ENCODE measurements around the gene UBASH3A.
"Not testable (repeated sequence)": the region's sequence is repeated elsewhere in the genome, so short reads cannot be mapped to it uniquely, and the experiment has no call there.

UBASH3A gene

GRCh38 chr21:42468491-42469131 lies 64.9 kb downstream of the UBASH3A start:
- DNase-seq (ENCODE audit: low spot score), result no peak

- no peak for DNase-seq (ENCODE audit: low spot score)
These were observed 65.6 kb downstream of the UBASH3A start for GRCh38 chr21:42469272-42469671.

GRCh38 chr21:42469726-42470125 lies 66.0 kb downstream of the UBASH3A start:
- not testable (repeated sequence) for DNase-seq (ENCODE audit: low spot score)

GRCh38 chr21:42471206-42471605 lies 67.5 kb downstream of the UBASH3A start:
- no peak for DNase-seq (ENCODE audit: low spot score)

GRCh38 chr21:42471716-42472330 lies 68.1 kb downstream of the UBASH3A start:
- DNase-seq (ENCODE audit: low spot score), result no peak

GRCh38 chr21:42472521-42472920 lies 68.8 kb downstream of the UBASH3A start:
- DNase-seq (ENCODE audit: low spot score), result no peak

- DNase-seq (ENCODE audit: low spot score), result no peak
These were observed 69.9 kb downstream of the UBASH3A start for GRCh38 chr21:42473498-42474042.

- DNase-seq (ENCODE audit: low spot score), result no peak
These were observed 70.5 kb downstream of the UBASH3A start for GRCh38 chr21:42474043-42474831.

GRCh38 chr21:42475036-42475435 lies 71.3 kb downstream of the UBASH3A start:
- no peak for DNase-seq (ENCODE audit: low spot score)

GRCh38 chr21:42475526-42476387 lies 72.1 kb downstream of the UBASH3A start:
- no peak for DNase-seq (ENCODE audit: low spot score)

- DNase-seq (ENCODE audit: low spot score), result no peak
These were observed 73.0 kb downstream of the UBASH3A start for GRCh38 chr21:42476388-42477331.

GRCh38 chr21:42478504-42478903 lies 74.8 kb downstream of the UBASH3A start:
- no peak for DNase-seq (ENCODE audit: low spot score)

GRCh38 chr21:42479582-42479981 lies 75.9 kb downstream of the UBASH3A start:
- no peak for DNase-seq (ENCODE audit: low spot score)

GRCh38 chr21:42480736-42481135 lies 77.0 kb downstream of the UBASH3A start:
- no peak for DNase-seq (ENCODE audit: low spot score)

GRCh38 chr21:42481169-42481568 lies 77.5 kb downstream of the UBASH3A start:
- DNase-seq (ENCODE audit: low spot score), result no peak

- no peak for DNase-seq (ENCODE audit: low spot score)
These were observed 81.3 kb downstream of the UBASH3A start for GRCh38 chr21:42484966-42485365.

- no peak for DNase-seq (ENCODE audit: low spot score)
These were observed 82.4 kb downstream of the UBASH3A start for GRCh38 chr21:42486072-42486471.

GRCh38 chr21:42486531-42486930 lies 82.8 kb downstream of the UBASH3A start:
- no peak for DNase-seq (ENCODE audit: low spot score)

- no peak for DNase-seq (ENCODE audit: low spot score)
These were observed 85.4 kb downstream of the UBASH3A start for GRCh38 chr21:42489006-42489563.

GRCh38 chr21:42489991-42490390 lies 86.3 kb downstream of the UBASH3A start:
- DNase-seq (ENCODE audit: low spot score), result no peak
